Peyer's patch (tissue), 4 donors: ENCODE data around the gene C18orf63.

Experiments used
- CTCF ChIP-seq, 6 experiments: fragments of 450-650 bp in 4 of 6; fragments of 200-600 bp in 2 of 6; sonication (generic) in 1 of 6; IDR thresholded peaks; one replicate each; pipeline ENCODE4 v1.5.1; 2017 to 2019; ENCODE audit warnings: antibody characterized with exemption in 6 of 6, mild to moderate bottlenecking in 3 of 6, moderate library complexity in 1 of 6
- POLR2A ChIP-seq, 2 donors: fragments of 450-650 bp; IDR thresholded peaks; one replicate each; pipeline ENCODE4 v1.5.1; 2017; ENCODE audit warnings: antibody characterized with exemption in 2 of 2, mild to moderate bottlenecking in 2 of 2, moderate library complexity in 2 of 2

GRCh38 chr18:74395648-74396154 lies 80.1 kb downstream of the C18orf63 start:
- TF ChIP-seq CTCF (IDR thresholded peaks at IDR 0.05) (no peak), POLR2A (IDR thresholded peaks at IDR 0.05) (no peak)
